Hepatocyte (in vitro differentiated cells): Measurements from ENCODE around the gene FAU.

Source experiments
- CTCF ChIP-seq: fragments of 200-600 bp; sonication (generic); IDR thresholded peaks from 2 replicates; pipeline ENCODE4 v1.5.1; 2016; ENCODE audit warnings: antibody characterized with exemption, mild to moderate bottlenecking; ENCODE audit not compliant: poor library complexity
- EZH2 ChIP-seq: fragments of 200-600 bp; sonication (generic); IDR thresholded peaks from 2 replicates; pipeline ENCODE4 v1.6.1; 2016; ENCODE audit warnings: antibody characterized with exemption, mild to moderate bottlenecking, borderline replicate concordance
- EZH2phosphoT487 ChIP-seq: fragments of 200-600 bp; sonication (generic); IDR thresholded peaks from one replicate; pipeline ENCODE4 v1.6.1; 2018; ENCODE audit warnings: antibody characterized with exemption, mild to moderate bottlenecking, low read depth, moderate library complexity; ENCODE audit not compliant: unreplicated experiment, severe bottlenecking

DNA sequence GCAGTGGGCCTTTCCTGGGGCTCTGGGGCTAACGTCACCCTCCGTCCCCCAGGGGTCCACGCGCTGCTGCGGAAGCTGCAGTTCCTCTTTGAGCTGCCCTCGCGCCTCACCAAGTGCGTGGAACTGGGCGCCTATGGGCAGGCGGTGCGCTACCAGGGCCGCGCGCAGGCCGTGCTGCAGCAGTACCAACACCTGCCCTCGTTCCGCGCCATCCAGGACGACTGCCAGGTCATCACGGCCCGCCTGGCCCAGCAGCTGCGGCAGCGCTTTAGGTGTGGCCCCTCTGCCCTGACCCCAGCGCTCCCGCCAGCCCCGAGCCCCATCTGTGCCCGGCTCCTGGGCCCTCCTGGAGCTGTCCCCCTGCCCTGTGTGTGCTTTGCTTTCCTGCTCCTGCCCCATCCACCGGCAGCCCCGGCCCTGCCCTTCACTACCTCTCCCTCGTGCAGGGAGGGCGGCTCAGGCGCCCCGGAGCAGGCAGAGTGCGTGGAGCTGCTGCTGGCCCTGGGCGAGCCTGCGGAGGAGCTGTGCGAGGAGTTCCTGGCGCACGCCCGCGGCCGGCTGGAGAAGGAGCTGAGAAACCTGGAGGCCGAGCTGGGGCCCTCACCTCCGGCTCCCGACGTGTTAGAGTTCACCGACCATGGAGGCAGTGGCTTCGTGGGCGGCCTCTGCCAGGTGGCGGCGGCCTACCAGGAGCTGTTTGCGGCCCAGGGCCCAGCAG, 14.0 kb downstream of the FAU start:
- TF ChIP-seq CTCF, result no peak
- no peak for TF ChIP-seq EZH2
- no peak for TF ChIP-seq EZH2phosphoT487
